Body of pancreas (tissue), 4 donors: ENCODE measurements around the gene ABHD17A. TPM values are rescaled to one million over a fixed set of nuclear protein-coding genes. Genes with fewer than 3 reads are reported as not detected.
"Not testable (repeated sequence)": the region's sequence is repeated elsewhere in the genome, so short reads cannot be mapped to it uniquely, and the experiment has no call there.

Source experiments
- ATAC-seq: fragments of 150-250 bp; one replicate; pipeline ENCODE4 v1.9.1; 2016
- DNase-seq, 4 donors: peaks; one replicate each; pipeline ENCODE4 v3.0.0-alpha.2; 2019
- H3K27ac ChIP-seq, 4 donors: fragments of 200-600 bp; sonication (generic); 1 replicate in 3 of 4; 2 replicates in 1 of 4; pipeline versions ENCODE4 v1.5.1 to v1.6.1; 2016 to 2019; ENCODE audit warnings: mild to moderate bottlenecking in 1 of 4, mixed read lengths in 1 of 4, moderate library complexity in 1 of 4
- H3K27me3 ChIP-seq, 2 donors: fragments of 200-600 bp; sonication (generic); one replicate each; pipeline ENCODE4 v1.6.0; 2016; ENCODE audit warnings: mild to moderate bottlenecking in 1 of 2
- H3K36me3 ChIP-seq, 2 donors: fragments of 200-600 bp; sonication (generic); replicated peaks in 1 of 2; 2 replicates each; pipeline ENCODE4 v1.5.1; 2016; ENCODE audit warnings: low read depth in 2 of 2; ENCODE audit not compliant: insufficient read depth in 1 of 2
- H3K4me1 ChIP-seq: fragments of 200-600 bp; sonication (generic); one replicate; pipeline ENCODE4 v1.6.0; 2016
- H3K4me3 ChIP-seq, 2 donors: fragments of 200-600 bp; sonication (generic); 1 replicate in 1 of 2; 2 replicates in 1 of 2; pipeline ENCODE4 v1.5.1; 2016 to 2019
- H3K9me3 ChIP-seq, 3 donors: fragments of 200-600 bp; sonication (generic); 1 replicate in 2 of 3; 2 replicates in 1 of 3; pipeline ENCODE4 v1.5.1; 2016
- CTCF ChIP-seq, 7 experiments: fragments of 450-650 bp in 4 of 7; fragments of 200-600 bp in 3 of 7; sonication (generic) in 3 of 7; IDR thresholded peaks; one replicate each; pipeline ENCODE4 v1.5.1; 2016 to 2019; ENCODE audit warnings: antibody characterized with exemption in 7 of 7
- POLR2A ChIP-seq, 3 donors: fragments of 450-650 bp; IDR thresholded peaks; one replicate each; pipeline ENCODE4 v1.6.1; 2016; ENCODE audit warnings: antibody characterized with exemption in 3 of 3, mild to moderate bottlenecking in 2 of 3
- WGBS, 2 donors: methylation state at CpG; one replicate each; pipeline ENCODE4 v1.1.5; 2017; 5-methylcytosine and 5-hydroxymethylcytosine counted together
- intact Hi-C: fragments of 100-400 bp; cut with DNase I; formaldehyde crosslinking; loops from one replicate; pipeline ENCODE4 v1.15.1; 2023
- total RNA-seq, 2 donors: library from RNA; depleted of rRNA; stranded (reverse); fragments of >200 nt; gene quantifications; one replicate each; pipeline ENCODE4 v1.1.0, GENCODE V29; 2016

ABHD17A gene
- 100 to 1,000 TPM in 1 of 2 donors, 10 to 100 TPM in 1; 56.8 to 100 TPM for total RNA-seq

GRCh38 chr19:1885398-1886119 is at the start of gene ABHD17A:
Gene ABHD17A, minus strand, starts transcription at chr19:1885496. Its CDS starts 3,930 bp downstream, at chr19:1881566.
- H3K36me3 ChIP-seq, H3K27me3 ChIP-seq, H3K9me3 ChIP-seq, intact Hi-C loops: not testable (repeated sequence)
- Histone ChIP-seq H3K4me3 (peak within 1 kb of the TSS; percentile 61 to 82), H3K27ac (peak within 1 kb of the TSS; percentile 63 to 81 (median 72)), H3K4me1 (peaks cover 39% of the 10 kb centered on the region)
- ATAC-seq, result peak; percentile 96
- DNase-seq, result peak; percentile 95 to 96 (median 95)
- TF ChIP-seq POLR2A (IDR thresholded peaks at IDR 0.05), result peak in 2 of 3 donors; percentile 20 to 65
- WGBS, 2 donors, result 21 to 22% methylated on average over 31 to 39 of the region's 46 CpGs

- no peak for DNase-seq
- no peak for ATAC-seq
- TF ChIP-seq CTCF (IDR thresholded peaks at IDR 0.05) (no peak), POLR2A (IDR thresholded peaks at IDR 0.05) (no peak)
- Histone ChIP-seq H3K4me1 (peaks cover 20% of the 10 kb centered on the region), H3K27me3 (no peaks in the 10 kb centered on the region), H3K36me3 (no peaks in the 10 kb centered on the region), H3K4me3 (no peak overlapping the region), H3K27ac (no peak overlapping the region), H3K9me3 (no peaks in the 10 kb centered on the region)
- intact Hi-C loops, result no loop called here
- WGBS, 2 donors, result 86 to 87% methylated on average over 7 to 8 of the region's 8 CpGs
Measured at GRCh38 chr19:1933942-1934341, 48.6 kb upstream of the ABHD17A start.

GRCh38 chr19:1933244-1933643 is 47.9 kb upstream of the ABHD17A start:
- Histone ChIP-seq H3K4me3 (no peak overlapping the region), H3K27me3 (no peaks in the 10 kb centered on the region), H3K27ac (no peak overlapping the region), H3K4me1 (peaks cover 23% of the 10 kb centered on the region), H3K36me3 (no peaks in the 10 kb centered on the region), H3K9me3 (no peaks in the 10 kb centered on the region)
- TF ChIP-seq CTCF (IDR thresholded peaks at IDR 0.05), result no peak
- TF ChIP-seq POLR2A (IDR thresholded peaks at IDR 0.05), result no peak
- ATAC-seq (no peak), DNase-seq (no peak)
- 69 to 79% methylated on average over 6 to 7 of the region's 7 CpGs for WGBS, 2 donors
- intact Hi-C loops, result no loop called here

GRCh38 chr19:1932395-1932794 is 47.1 kb upstream of the ABHD17A start:
- Histone ChIP-seq H3K36me3 (no peaks in the 10 kb centered on the region), H3K27me3 (no peaks in the 10 kb centered on the region), H3K27ac (no peak overlapping the region), H3K4me1 (peaks cover 23% of the 10 kb centered on the region), H3K9me3 (no peaks in the 10 kb centered on the region), H3K4me3 (no peak overlapping the region)
- no peak for DNase-seq
- no peak for ATAC-seq
- intact Hi-C loops, result no loop called here
- 88 to 90% methylated on average over 7 to 8 of the region's 8 CpGs for WGBS, 2 donors
- TF ChIP-seq CTCF (IDR thresholded peaks at IDR 0.05) (no peak), POLR2A (IDR thresholded peaks at IDR 0.05) (no peak)

- Histone ChIP-seq H3K27me3 (no peaks in the 10 kb centered on the region), H3K4me1 (peaks cover 23% of the 10 kb centered on the region), H3K36me3 (no peaks in the 10 kb centered on the region), H3K9me3 (no peaks in the 10 kb centered on the region), H3K4me3 (no peak overlapping the region), H3K27ac (no peak overlapping the region)
- WGBS, 2 donors, result 70 to 100% methylated on average over 1 of the region's 1 CpG
- no peak for DNase-seq
- intact Hi-C loops, result no loop called here
- no peak for ATAC-seq
- TF ChIP-seq CTCF (IDR thresholded peaks at IDR 0.05) (no peak), POLR2A (IDR thresholded peaks at IDR 0.05) (no peak)
Measured at GRCh38 chr19:1931445-1931844, 46.1 kb upstream of the ABHD17A start.
